HG03108 (cell line): ENCODE results near the gene FAM3D.

Experiments
- ATAC-seq: cut with Tn5 transposase; IDR thresholded peaks from one replicate; pipeline ENCODE4 v1.9.1; 2021; ENCODE audit warnings: moderate library complexity; ENCODE audit not compliant: unreplicated experiment

The FAM3D gene

GRCh38 chr3:58629629-58630028 is 36.9 kb downstream of the FAM3D start:
- ATAC-seq, result no peak

- ATAC-seq, result no peak
Measured at GRCh38 chr3:58628823-58629562, 37.6 kb downstream of the FAM3D start.

- no peak for ATAC-seq
Measured at GRCh38 chr3:58627941-58628340, 38.6 kb downstream of the FAM3D start.

GRCh38 chr3:58627570-58627885 is 39.0 kb downstream of the FAM3D start:
- no peak for ATAC-seq

- ATAC-seq, result no peak
Measured at GRCh38 chr3:58626841-58627569, 39.6 kb downstream of the FAM3D start.

- no peak for ATAC-seq
Measured at GRCh38 chr3:58625196-58625824, 41.3 kb downstream of the FAM3D start.

GRCh38 chr3:58624550-58624949 is 42.0 kb downstream of the FAM3D start:
- ATAC-seq, result no peak

- ATAC-seq, result no peak
Measured at GRCh38 chr3:58623961-58624360, 42.6 kb downstream of the FAM3D start.

GRCh38 chr3:58623478-58623877 is 43.1 kb downstream of the FAM3D start:
- ATAC-seq, result no peak

- ATAC-seq, result no peak
Measured at GRCh38 chr3:58622892-58623291, 43.7 kb downstream of the FAM3D start.

- no peak for ATAC-seq
Measured at GRCh38 chr3:58622436-58622835, 44.1 kb downstream of the FAM3D start.

GRCh38 chr3:58621086-58621830 is 45.3 kb downstream of the FAM3D start:
- ATAC-seq, result no peak

- no peak for ATAC-seq
Measured at GRCh38 chr3:58620421-58620820, 46.2 kb downstream of the FAM3D start.

- ATAC-seq, result no peak
Measured at GRCh38 chr3:58617338-58617761, 49.2 kb downstream of the FAM3D start.

- ATAC-seq, result no peak
Measured at GRCh38 chr3:58613236-58614132, 53.1 kb downstream of the FAM3D start.

- ATAC-seq, result no peak
Measured at GRCh38 chr3:58612830-58613229, 53.7 kb downstream of the FAM3D start.

GRCh38 chr3:58609990-58610389 is 56.6 kb downstream of the FAM3D start:
- no peak for ATAC-seq

GRCh38 chr3:58608648-58609047 is 57.9 kb downstream of the FAM3D start:
- no peak for ATAC-seq

- ATAC-seq, result no peak
Measured at GRCh38 chr3:58607816-58608215, 58.8 kb downstream of the FAM3D start.

GRCh38 chr3:58606693-58607092 is 59.9 kb downstream of the FAM3D start:
- no peak for ATAC-seq
